ENCODE measurements around the gene GULP1.

DNA sequence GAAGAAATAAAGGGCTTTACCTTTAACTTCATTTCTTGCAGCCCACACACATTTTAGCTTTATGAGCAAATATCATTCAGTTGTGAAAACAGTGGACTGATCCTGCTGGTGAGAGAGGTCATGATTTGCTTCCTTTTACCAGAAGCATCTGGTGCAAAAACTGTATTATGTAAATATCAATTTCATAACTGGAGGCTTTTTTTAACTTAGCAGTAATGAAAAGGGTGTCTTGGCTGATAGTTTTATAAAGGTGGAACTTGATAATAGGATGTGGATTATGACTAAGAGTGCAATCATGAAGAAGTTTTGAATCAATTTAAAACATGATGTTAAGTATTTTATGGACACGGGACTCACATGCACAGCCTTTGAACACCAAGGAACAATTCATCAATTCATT is 304.4 kb downstream of the GULP1 start:
- TF ChIP-seq EZH2 (IDR thresholded peaks at IDR 0.05; ENCODE audit: low read depth, unreplicated experiment): no peak
- TF ChIP-seq, protein P1, sequence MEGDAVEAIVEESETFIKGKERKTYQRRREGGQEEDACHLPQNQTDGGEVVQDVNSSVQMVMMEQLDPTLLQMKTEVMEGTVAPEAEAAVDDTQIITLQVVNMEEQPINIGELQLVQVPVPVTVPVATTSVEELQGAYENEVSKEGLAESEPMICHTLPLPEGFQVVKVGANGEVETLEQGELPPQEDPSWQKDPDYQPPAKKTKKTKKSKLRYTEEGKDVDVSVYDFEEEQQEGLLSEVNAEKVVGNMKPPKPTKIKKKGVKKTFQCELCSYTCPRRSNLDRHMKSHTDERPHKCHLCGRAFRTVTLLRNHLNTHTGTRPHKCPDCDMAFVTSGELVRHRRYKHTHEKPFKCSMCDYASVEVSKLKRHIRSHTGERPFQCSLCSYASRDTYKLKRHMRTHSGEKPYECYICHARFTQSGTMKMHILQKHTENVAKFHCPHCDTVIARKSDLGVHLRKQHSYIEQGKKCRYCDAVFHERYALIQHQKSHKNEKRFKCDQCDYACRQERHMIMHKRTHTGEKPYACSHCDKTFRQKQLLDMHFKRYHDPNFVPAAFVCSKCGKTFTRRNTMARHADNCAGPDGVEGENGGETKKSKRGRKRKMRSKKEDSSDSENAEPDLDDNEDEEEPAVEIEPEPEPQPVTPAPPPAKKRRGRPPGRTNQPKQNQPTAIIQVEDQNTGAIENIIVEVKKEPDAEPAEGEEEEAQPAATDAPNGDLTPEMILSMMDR (conservative IDR thresholded peaks at IDR 0.05; ENCODE audit: low read depth in 2 of 2): no peak
- no peak for TF ChIP-seq POLR2AphosphoS5 (IDR thresholded peaks at IDR 0.05; ENCODE audit: low read depth)
- no peak for TF ChIP-seq CREB1 (CRISPR knock-in tag; IDR thresholded peaks at IDR 0.05; ENCODE audit: low read depth)
- no peak for TF ChIP-seq JUNB (IDR thresholded peaks at IDR 0.05; ENCODE audit: unreplicated experiment)

Measured in GM23338 (cell line).